ENCODE results near the gene TBC1D9.

TBC1D9 gene

GRCh38 chr4:140673729-140674128 is 82.5 kb downstream of the TBC1D9 start:
- no peak overlapping the region for H3K4me2 ChIP-seq (ENCODE audit: low read length)
- peaks cover 7% of the 10 kb centered on the region for H3K4me1 ChIP-seq (ENCODE audit: control insufficient read depth, low read length)
- no peaks in the 10 kb centered on the region for H3K9me3 ChIP-seq (ENCODE audit: control insufficient read depth, insufficient read depth, low read length)
- H3F3A ChIP-seq (ENCODE audit: control insufficient read depth, insufficient read depth), result no peaks in the 10 kb centered on the region
- no peaks in the 10 kb centered on the region for H3K36me3 ChIP-seq (ENCODE audit: control insufficient read depth, low read length)
- no peaks in the 10 kb centered on the region for H4K20me1 ChIP-seq (ENCODE audit: control insufficient read depth, insufficient read depth, low read depth, low read length)
- H3K27me3 ChIP-seq (ENCODE audit: control insufficient read depth, low read length), result no peaks in the 10 kb centered on the region
- H3K4me3 ChIP-seq (ENCODE audit: low read length), result no peak overlapping the region
- H3K79me2 ChIP-seq (ENCODE audit: control insufficient read depth, low read length), result no peaks in the 10 kb centered on the region
- no peak for TF ChIP-seq CTCF (IDR thresholded peaks at IDR 0.05; ENCODE audit: low read depth, low read length, poor library complexity, severe bottlenecking)
- no peak for TF ChIP-seq EZH2phosphoT487 (IDR thresholded peaks at IDR 0.05; ENCODE audit: borderline replicate concordance, low read length)
- no peaks in the 10 kb centered on the region for H3K9me2 ChIP-seq (replicated peaks; ENCODE audit: control insufficient read depth, low read length)
- no peak overlapping the region for H3K27ac ChIP-seq (ENCODE audit: low read depth, low read length)

DNA sequence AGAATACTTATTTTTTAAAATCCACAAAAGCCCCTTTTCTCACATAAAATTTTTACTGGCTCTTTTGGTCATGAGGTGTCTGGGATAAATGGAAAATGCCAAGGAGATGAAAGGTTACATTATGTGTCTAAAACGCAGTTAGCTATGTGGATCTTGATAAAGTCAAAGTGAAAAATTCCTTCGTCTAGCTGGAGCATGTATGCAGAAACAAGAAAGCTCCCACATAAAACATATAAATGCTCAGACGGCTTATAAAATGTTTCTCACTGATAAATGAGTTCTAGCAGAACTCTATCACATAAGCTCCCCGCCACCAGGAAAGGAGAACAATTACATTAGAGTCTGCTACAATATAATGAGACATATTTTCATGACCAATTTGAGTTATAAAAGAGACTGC is 83.8 kb downstream of the TBC1D9 start:
- Histone ChIP-seq H3K4me2 (ENCODE audit: low read length) (no peak overlapping the region), H4K20me1 (ENCODE audit: control insufficient read depth, insufficient read depth, low read depth, low read length) (no peaks in the 10 kb centered on the region), H3K36me3 (ENCODE audit: control insufficient read depth, low read length) (no peaks in the 10 kb centered on the region), H3K27me3 (ENCODE audit: control insufficient read depth, low read length) (no peaks in the 10 kb centered on the region), H3K4me1 (ENCODE audit: control insufficient read depth, low read length) (peaks cover 8% of the 10 kb centered on the region), H3K9me3 (ENCODE audit: control insufficient read depth, insufficient read depth, low read length) (no peaks in the 10 kb centered on the region), H3F3A (ENCODE audit: control insufficient read depth, insufficient read depth) (no peaks in the 10 kb centered on the region), H3K27ac (ENCODE audit: low read depth, low read length) (no peak overlapping the region), H3K4me3 (ENCODE audit: low read length) (no peak overlapping the region), H3K9me2 (replicated peaks; ENCODE audit: control insufficient read depth, low read length) (no peaks in the 10 kb centered on the region), H3K79me2 (ENCODE audit: control insufficient read depth, low read length) (no peaks in the 10 kb centered on the region)
- TF ChIP-seq CTCF (IDR thresholded peaks at IDR 0.05; ENCODE audit: low read depth, low read length, poor library complexity, severe bottlenecking), result no peak
- TF ChIP-seq EZH2phosphoT487 (IDR thresholded peaks at IDR 0.05; ENCODE audit: borderline replicate concordance, low read length), result no peak

GRCh38 chr4:140668111-140668510 is 88.1 kb downstream of the TBC1D9 start:
- Histone ChIP-seq H3K36me3 (ENCODE audit: control insufficient read depth, low read length) (no peaks in the 10 kb centered on the region), H3K9me3 (ENCODE audit: control insufficient read depth, insufficient read depth, low read length) (no peaks in the 10 kb centered on the region), H3K4me2 (ENCODE audit: low read length) (no peak overlapping the region), H4K20me1 (ENCODE audit: control insufficient read depth, insufficient read depth, low read depth, low read length) (no peaks in the 10 kb centered on the region), H3K79me2 (ENCODE audit: control insufficient read depth, low read length) (no peaks in the 10 kb centered on the region), H3K4me3 (ENCODE audit: low read length) (no peak overlapping the region), H3K27me3 (ENCODE audit: control insufficient read depth, low read length) (no peaks in the 10 kb centered on the region), H3K9me2 (replicated peaks; ENCODE audit: control insufficient read depth, low read length) (no peaks in the 10 kb centered on the region), H3K4me1 (ENCODE audit: control insufficient read depth, low read length) (peaks cover 11% of the 10 kb centered on the region), H3K27ac (ENCODE audit: low read depth, low read length) (no peak overlapping the region), H3F3A (ENCODE audit: control insufficient read depth, insufficient read depth) (no peaks in the 10 kb centered on the region)
- TF ChIP-seq CTCF (IDR thresholded peaks at IDR 0.05; ENCODE audit: low read depth, low read length, poor library complexity, severe bottlenecking), result no peak
- no peak for TF ChIP-seq EZH2phosphoT487 (IDR thresholded peaks at IDR 0.05; ENCODE audit: borderline replicate concordance, low read length)

All from DOHH2 (cell line).